GM13976 (cell line): Measurements from ENCODE around the gene WWOX.

Experiments
- DNase-seq: peaks from one replicate; pipeline ENCODE4 v3.0.0; 2012; ENCODE audit warnings: low spot score
- in situ Hi-C: fragments of 300-500 bp; cut with MboI; formaldehyde crosslinking; loops from one replicate; pipeline ENCODE4 v1.12.0; 2022; ENCODE audit warnings: low sequenced_read_pairs, mixed read lengths, inconsistent platforms; ENCODE audit not compliant: unreplicated experiment
- TF ChIP-seq, protein P1 (sequence below): IDR thresholded peaks from 2 replicates; pipeline ENCODE4 v1.5.1; 2012; ENCODE audit warnings: borderline replicate concordance, mild to moderate bottlenecking; ENCODE audit not compliant: insufficient read depth; ENCODE audit errors: extremely low read depth, missing control alignments, control extremely low read depth

The WWOX gene

GRCh38 chr16:78326731-78327130, 227.3 kb downstream of the WWOX start:
- in situ Hi-C loops = no loop called here
- DNase-seq = no peak
- TF ChIP-seq, protein P1, sequence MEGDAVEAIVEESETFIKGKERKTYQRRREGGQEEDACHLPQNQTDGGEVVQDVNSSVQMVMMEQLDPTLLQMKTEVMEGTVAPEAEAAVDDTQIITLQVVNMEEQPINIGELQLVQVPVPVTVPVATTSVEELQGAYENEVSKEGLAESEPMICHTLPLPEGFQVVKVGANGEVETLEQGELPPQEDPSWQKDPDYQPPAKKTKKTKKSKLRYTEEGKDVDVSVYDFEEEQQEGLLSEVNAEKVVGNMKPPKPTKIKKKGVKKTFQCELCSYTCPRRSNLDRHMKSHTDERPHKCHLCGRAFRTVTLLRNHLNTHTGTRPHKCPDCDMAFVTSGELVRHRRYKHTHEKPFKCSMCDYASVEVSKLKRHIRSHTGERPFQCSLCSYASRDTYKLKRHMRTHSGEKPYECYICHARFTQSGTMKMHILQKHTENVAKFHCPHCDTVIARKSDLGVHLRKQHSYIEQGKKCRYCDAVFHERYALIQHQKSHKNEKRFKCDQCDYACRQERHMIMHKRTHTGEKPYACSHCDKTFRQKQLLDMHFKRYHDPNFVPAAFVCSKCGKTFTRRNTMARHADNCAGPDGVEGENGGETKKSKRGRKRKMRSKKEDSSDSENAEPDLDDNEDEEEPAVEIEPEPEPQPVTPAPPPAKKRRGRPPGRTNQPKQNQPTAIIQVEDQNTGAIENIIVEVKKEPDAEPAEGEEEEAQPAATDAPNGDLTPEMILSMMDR = no peak

DNA sequence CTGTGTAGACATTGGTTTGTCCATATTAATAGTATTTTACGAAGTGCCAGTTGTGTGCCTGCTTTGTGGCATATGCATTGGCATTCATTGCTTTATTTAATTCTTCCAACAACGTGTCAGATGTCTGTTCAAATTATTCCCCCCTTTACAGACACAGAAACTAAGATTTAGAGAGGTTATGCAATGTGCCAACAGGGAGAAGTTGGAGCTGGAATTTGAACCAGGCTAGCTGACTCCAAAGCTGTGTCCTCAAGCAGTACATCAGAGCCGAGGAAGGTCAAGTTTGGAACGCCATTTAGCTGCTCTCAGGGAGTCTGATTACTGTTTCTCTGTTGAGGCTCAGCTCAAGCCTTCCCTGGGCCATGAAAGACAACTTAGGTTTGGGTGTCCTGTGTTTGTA, 232.3 kb downstream of the WWOX start:
- no peak for DNase-seq
- TF ChIP-seq, protein P1 = no peak
- in situ Hi-C loops = no loop called here

GRCh38 chr16:78333808-78334207, 234.4 kb downstream of the WWOX start:
- no peak for DNase-seq
- TF ChIP-seq, protein P1 = no peak
- in situ Hi-C loops = no loop called here

GRCh38 chr16:78340590-78340989, 241.1 kb downstream of the WWOX start:
- no peak for DNase-seq
- TF ChIP-seq, protein P1 = no peak
- in situ Hi-C loops = no loop called here

DNA sequence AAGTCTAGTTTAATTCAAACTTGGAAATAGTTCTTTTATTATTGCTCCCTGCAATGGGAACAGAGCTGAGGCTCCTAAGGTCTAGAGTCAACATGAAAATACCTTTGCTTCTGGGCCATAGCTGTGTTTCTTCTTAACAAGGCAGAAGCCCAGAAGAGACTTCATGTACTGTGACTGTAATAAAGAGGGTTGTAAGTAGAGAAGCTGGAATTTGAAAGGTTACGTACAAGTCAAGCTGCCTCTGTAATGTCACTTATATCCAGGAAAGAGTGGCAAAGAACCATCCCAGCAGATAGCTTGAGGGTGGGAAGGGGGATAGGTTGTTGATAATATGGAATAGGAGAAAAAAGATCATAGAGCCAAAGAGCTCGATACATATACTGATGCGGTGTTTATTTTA, 248.6 kb downstream of the WWOX start:
- DNase-seq = no peak
- in situ Hi-C loops = no loop called here
- TF ChIP-seq, protein P1 = no peak

GRCh38 chr16:78348886-78349285, 249.4 kb downstream of the WWOX start:
- no peak for DNase-seq
- in situ Hi-C loops = no loop called here
- TF ChIP-seq, protein P1 = no peak

DNA sequence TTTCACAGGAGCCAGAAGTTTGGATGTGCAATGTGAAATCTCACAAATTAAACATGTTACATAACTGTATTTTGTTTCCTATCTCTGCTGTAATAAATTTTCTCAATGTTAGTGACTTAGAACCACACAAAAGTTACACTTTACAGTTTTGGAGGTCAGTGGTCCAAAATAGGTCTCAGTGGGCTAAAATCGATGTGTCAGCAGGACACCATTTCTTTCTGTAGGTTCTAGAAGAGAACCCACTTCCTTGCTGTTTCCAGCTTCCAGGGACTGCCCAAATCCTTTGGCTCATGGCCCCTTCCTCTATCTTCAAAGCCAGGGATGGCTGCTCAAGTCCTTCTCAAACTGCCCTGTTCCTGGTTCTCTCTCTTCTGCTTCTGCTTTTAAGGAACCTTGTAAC, 252.7 kb downstream of the WWOX start:
- TF ChIP-seq, protein P1 = no peak
- no peak for DNase-seq
- in situ Hi-C loops = no loop called here
